K562 (cell line): ENCODE data around the gene GNAZ. TPM values are rescaled to one million over a fixed set of nuclear protein-coding genes. Genes with fewer than 3 reads are reported as not detected.
A peak's percentile ranks its signal among the peaks of the same experiment; 100 is the strongest.
"Not testable (repeated sequence)": the region's sequence is repeated elsewhere in the genome, so short reads cannot be mapped to it uniquely, and the experiment has no call there.

Source experiments
- CREB1 ChIP-seq, 2 experiments: sonication (generic) in 1 of 2; formaldehyde crosslinking in 1 of 2; IDR thresholded peaks; 2 replicates each; pipeline versions ENCODE4 v1.6.1 to v1.8.0; 2012 to 2022; ENCODE audit warnings: inconsistent platforms in 1 of 2, mild to moderate bottlenecking in 1 of 2, missing genetic modification reagents in 1 of 2, moderate library complexity in 1 of 2
- EGR1 ChIP-seq: fragments of 450-650 bp; conservative IDR thresholded peaks from 2 replicates; pipeline ENCODE4 v1.6.1; 2017; ENCODE audit warnings: mild to moderate bottlenecking
- RERE ChIP-seq: sonication (generic); formaldehyde crosslinking; IDR thresholded peaks from 2 replicates; pipeline ENCODE4 v1.8.0; 2023; ENCODE audit warnings: missing genetic modification reagents, mild to moderate bottlenecking, borderline replicate concordance
- SP1 ChIP-seq: sonication (generic); formaldehyde crosslinking; IDR thresholded peaks from 2 replicates; pipeline ENCODE4 v1.8.1; 2022; ENCODE audit warnings: mild to moderate bottlenecking, missing genetic modification reagents
- polyA plus RNA-seq, 8 experiments: library from polyadenylated mRNA; depleted of rRNA in 4 of 8; stranded (reverse) in 5 of 8; unstranded in 3 of 8; fragments of >200 nt; fragmentation: Nextera tagmentation in 2 of 8; fragmentation: Illumina TruSeq in 1 of 8; extraction: Ambion mirVana in 2 of 8; extraction: Trizol in 1 of 8; gene quantifications; 2 replicates each; pipeline versions ENCODE4 v1.2.1 to v1.2.3, GENCODE V29; 2011 to 2014; ENCODE audit warnings: inconsistent platforms in 1 of 8, missing spikeins in 1 of 8
- total RNA-seq, 7 experiments: library from RNA; depleted of rRNA in 6 of 7; stranded (reverse); fragments of >200 nt in 6 of 7; fragmentation: Illumina TruSeq in 2 of 7; extraction: Trizol in 2 of 7; gene quantifications; 2 replicates each; pipeline versions ENCODE4 v1.2.1 to v1.2.3, GENCODE V29; 2011 to 2021; ENCODE audit warnings: low replicate concordance in 1 of 7

Gene GNAZ
- total and polyA plus RNA-seq, 9 of the 15 experiments (the other 6 are each of a cell fraction or from before 2014, with no cell fraction given), result 0.04 to 0.22 (median 0.13) TPM; not detected in 3

- TF ChIP-seq RERE (CRISPR knock-in tag), result peak; percentile 94; the same call in 1 of the 2 replicates
- TF ChIP-seq SP1 (CRISPR knock-in tag), result peak; percentile 57; the same call in 1 of the 2 replicates
- not testable (repeated sequence) for TF ChIP-seq CREB1 (IDR thresholded peaks at IDR 0.05)
- 0 out of 2 replicates have a peak, but pooled peaks have one; percentile 29 for TF ChIP-seq CREB1 (CRISPR knock-in tag; IDR thresholded peaks at IDR 0.05)
- peak; percentile 45; the same call in 1 of the 2 replicates for TF ChIP-seq EGR1
These were observed 42.5 kb upstream of the GNAZ start (continued) for GRCh38 chr22:23027849-23028248.
